NCI-H1417 (cell line): Measurements from ENCODE around the gene TFCP2L1.

ENCODE experiments used
- DNase-seq, 3 experiments: peaks; one replicate each; lab custom pipeline; 2025; lab: John Stamatoyannopoulos, UW

Gene TFCP2L1

DNA sequence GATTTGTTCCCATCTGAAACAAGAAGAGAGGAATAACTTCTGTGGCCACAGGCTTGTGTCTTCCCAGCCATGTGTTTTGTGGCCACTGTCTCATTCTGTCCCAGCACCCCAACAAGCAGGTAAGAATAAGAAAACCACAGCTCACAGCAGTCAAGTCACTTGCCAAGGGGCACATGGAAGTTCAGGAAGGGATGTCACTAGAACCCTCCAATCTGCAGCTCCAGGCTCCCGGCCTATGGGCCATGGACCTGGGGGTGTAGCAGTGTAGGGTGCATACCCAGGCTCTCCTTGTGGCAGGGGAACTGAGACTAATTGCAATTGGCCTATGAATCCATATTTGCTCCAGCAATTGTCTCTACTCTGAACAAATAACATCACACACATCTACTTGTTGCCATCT lies 112.5 kb downstream of the TFCP2L1 start:
- no peak for DNase-seq

DNA sequence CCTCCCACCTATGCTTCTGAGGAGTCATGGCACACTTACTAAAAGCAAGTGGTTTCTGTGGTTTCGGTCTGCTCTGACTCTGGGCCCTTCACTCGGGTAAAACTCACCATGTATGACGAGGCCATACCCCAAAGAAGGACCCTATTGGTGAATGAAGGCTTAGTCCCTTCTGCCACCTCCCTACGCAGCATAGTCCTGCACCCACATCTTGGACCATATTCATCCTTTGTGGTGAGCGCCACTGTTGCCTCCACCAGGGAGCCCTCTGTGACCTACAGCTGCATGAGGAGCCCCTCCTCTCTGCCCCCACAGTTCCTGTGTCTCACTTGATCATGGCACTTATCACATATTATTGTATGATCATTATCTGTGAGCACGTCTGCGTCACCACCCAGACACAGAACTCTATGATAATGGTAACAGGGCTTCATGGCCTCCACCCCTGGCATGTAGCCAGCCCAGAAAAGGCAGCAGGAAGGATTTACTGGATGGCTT lies 113.3 kb downstream of the TFCP2L1 start:
- no peak for DNase-seq

DNA sequence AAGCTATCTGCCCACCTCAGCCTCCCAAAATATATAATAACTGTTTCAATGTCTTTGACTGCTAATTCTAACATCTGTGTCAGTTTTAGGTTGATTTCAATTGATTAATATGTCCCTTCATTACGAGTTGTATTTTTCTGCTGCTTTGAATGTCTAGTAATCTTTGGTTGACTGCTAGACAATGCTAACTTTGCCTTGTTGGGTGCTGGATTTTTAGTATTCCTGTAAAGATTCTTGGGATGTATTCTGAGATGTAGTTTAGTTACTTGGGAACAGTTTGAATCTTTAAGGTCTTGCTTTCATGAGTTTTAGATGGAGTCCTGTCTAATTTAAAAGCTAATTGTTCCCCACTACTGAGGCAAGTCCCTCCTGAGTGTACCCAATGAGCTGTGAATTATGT lies 114.4 kb downstream of the TFCP2L1 start:
- no peak for DNase-seq

DNA sequence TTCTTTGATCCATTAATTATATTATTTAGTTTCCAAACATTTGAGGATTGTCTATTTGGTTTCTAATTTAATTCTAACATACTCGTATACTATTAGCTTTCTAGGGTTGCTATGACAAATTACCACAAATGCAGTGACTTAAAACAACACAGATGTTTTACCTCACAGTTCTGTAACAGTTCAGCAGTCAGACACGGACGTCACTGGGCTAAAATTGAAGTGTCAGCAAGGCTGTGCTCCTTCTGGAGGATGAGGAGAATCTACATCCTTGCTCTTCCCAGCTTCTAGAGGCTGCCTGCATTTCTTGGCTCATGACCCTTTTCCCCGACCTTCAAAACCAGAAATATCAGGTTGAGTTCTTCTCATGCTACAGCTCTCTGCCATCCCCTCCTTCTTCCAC lies 117.6 kb downstream of the TFCP2L1 start:
- no peak for DNase-seq
